D721Med (cell line): ENCODE results near the gene BORCS5.
"Not testable (repeated sequence)": the region's sequence is repeated elsewhere in the genome, so short reads cannot be mapped to it uniquely, and the experiment has no call there.

ENCODE experiments used
- DNase-seq: peaks from one replicate; pipeline ENCODE4 v3.0.0; 2011; ENCODE audit warnings: low spot score; ENCODE audit not compliant: insufficient read length
- FAIRE-seq: peaks from 2 replicates; lab custom pipeline; 2011; peaks lifted over from hg19 to GRCh38; lab: Jason Lieb, UNC
- TF ChIP-seq, protein P1 (sequence below): IDR thresholded peaks from 2 replicates; pipeline ENCODE4 v1.5.1; 2012; ENCODE audit warnings: mild to moderate bottlenecking, control low read depth; ENCODE audit not compliant: insufficient read depth; ENCODE audit errors: missing control alignments

BORCS5 gene

DNA sequence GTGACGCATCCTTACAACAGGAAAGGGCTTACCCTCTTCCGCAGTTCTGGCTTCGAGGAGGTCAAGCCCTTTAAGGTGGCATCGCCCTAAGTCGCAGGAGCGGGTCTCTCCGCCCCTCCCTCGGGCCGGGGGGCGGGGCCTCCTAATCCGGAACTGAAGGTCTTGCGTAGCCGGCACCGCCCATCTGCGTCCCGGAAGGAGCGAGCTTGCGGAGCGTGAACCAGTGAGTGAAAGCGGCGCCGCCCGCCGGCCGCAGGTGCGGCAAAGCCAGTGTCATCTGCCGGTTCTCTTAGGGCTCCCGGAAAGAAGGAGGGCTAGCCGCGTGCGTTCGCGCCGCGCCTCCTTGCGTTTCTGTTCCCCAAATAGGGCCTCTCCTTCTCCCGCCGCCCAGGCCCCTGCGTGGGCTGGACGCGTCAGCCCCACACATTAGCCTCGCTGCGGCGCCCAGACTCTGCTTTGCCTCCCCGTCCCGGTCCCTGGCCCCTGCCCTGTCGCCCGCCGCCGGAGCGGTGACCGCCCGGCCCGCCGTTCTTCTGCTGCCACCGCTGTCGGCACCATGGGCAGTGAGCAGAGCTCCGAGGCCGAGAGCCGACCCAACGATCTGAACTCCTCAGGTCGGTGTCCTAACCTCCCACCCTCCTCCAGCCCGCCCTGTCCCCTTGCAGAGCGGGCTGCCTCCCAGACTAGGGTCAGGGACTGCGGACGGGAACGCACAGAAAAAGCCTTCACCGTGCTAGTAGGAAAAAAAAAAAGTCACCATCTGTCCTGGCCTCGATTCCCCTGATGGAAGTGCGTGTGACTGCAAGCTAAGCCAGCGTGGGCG is at the start of gene BORCS5:
BORCS5 (plus strand) TSS at position 183 of the 823 bp plus-strand sequence; CDS start at position 557, 374 bp downstream.
- TF ChIP-seq, protein P1, sequence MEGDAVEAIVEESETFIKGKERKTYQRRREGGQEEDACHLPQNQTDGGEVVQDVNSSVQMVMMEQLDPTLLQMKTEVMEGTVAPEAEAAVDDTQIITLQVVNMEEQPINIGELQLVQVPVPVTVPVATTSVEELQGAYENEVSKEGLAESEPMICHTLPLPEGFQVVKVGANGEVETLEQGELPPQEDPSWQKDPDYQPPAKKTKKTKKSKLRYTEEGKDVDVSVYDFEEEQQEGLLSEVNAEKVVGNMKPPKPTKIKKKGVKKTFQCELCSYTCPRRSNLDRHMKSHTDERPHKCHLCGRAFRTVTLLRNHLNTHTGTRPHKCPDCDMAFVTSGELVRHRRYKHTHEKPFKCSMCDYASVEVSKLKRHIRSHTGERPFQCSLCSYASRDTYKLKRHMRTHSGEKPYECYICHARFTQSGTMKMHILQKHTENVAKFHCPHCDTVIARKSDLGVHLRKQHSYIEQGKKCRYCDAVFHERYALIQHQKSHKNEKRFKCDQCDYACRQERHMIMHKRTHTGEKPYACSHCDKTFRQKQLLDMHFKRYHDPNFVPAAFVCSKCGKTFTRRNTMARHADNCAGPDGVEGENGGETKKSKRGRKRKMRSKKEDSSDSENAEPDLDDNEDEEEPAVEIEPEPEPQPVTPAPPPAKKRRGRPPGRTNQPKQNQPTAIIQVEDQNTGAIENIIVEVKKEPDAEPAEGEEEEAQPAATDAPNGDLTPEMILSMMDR = peak; percentile 16
- DNase-seq (peak; percentile 57), FAIRE-seq (no peak)

DNA sequence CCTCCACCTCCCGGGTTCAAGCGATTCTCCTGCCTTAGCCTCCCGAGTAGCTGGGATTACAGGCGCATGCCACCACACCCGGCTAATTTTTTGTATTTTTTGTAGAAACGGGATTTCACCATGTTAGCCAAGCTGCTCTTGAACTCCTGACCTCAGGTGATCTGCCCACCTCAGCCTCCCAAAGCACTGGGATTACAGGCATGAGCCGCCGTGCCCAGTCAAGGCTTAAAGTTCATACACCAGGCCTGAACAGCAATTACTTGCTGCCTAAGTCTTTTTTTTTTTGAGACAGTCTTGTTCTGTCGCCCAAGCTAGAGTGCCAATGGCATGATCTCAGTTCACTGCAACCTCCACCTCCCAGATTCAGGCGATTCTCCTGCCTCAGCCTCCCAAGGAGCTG is 46.2 kb upstream of the BORCS5 start:
- FAIRE-seq, DNase-seq: not testable (repeated sequence)

DNA sequence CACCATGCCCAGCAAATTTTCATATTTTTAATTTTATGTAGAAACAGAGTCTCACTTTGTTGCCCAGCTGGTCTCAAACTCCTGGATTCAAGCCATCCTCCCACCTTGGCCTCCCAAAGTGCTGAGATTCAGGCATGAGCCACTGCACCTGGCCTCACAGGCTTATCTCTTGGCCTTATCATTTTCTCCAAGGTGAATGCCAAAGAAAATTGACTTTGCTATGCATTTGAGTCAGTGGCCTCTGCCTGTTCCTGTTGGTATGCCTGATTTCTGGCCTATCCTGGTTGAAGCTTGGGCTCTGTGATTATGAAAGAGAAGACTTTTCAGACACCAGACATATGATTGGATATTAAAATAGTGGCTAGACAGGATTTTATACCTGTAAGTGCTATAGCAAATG is 41.0 kb upstream of the BORCS5 start:
- TF ChIP-seq, protein P1 = no peak
- DNase-seq (no peak), FAIRE-seq (no peak)

DNA sequence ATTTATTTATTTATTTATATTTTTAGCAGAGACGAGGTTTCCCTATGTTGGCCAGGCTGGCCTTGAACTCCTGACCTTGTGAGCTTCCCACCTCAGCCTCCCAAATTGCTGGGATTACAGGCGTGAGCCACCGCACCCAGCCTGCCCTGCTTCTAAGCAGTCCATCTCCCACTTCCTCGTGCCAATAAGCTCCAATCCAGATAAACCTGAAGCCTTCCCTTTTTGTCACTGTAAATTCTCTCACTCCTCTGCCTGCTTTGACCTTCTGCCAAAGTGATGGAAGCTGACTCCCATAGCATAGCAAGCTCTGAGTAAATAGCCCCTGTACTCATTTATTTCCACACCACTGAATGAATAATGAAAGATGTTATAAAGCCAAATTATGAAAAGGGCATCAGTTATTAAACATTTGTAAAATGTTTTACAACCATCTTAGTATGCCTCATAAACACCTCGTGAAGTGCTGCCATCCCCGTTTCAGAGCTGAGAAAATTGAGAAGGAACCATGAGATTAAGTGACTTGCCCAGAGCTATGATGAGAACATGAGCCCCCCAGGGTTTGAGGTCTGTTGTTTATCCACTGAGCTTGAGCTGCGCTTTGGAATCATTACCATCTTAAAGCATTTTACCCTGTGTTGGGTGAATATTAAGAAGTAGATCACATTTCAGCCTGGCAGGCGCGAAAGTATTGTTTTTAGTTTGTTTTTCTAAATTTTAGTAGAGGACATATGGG is 37.3 kb upstream of the BORCS5 start:
- TF ChIP-seq, protein P1 = no peak
- no peak for FAIRE-seq
- DNase-seq = no peak

DNA sequence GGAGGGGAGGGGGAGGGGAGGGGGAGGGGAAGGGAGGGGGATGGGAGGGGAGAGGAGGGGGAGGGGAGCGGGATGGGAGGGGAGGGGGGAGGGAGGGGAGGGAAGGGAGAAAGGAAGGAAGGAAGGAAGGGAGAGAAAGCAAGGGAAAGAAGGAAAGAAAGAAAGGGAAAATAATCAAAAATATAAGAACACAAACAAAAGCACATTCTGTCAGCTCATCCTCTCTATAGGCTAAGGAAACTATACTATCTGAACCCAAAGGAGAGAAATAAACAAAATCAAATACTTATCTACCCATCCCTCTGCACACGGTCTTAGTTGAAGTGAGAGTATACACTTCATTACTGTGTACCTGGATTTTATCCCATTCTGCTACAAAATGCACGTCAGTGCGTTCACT is 33.8 kb upstream of the BORCS5 start:
- FAIRE-seq = no peak
- TF ChIP-seq, protein P1 = no peak
- DNase-seq = no peak

DNA sequence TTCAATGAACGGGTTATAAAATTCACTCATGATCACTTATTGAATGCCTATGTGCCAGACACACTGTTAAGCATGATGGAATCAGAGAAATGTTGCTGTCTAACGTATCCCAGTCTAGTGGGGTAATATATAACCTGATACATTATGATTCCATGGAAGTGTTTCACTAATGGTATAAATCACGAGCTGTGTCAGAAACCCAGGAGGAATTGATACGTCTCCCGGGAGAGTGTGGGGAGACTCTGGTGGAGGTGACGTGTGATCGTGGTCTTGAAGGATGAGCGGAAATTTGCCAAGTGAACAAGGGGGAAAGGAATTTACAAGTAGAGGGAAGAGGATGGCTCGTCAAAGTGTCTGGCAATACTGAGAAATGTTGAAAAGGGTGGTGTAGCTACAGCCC is 33.3 kb upstream of the BORCS5 start:
- TF ChIP-seq, protein P1 = no peak
- FAIRE-seq (no peak), DNase-seq (no peak)

DNA sequence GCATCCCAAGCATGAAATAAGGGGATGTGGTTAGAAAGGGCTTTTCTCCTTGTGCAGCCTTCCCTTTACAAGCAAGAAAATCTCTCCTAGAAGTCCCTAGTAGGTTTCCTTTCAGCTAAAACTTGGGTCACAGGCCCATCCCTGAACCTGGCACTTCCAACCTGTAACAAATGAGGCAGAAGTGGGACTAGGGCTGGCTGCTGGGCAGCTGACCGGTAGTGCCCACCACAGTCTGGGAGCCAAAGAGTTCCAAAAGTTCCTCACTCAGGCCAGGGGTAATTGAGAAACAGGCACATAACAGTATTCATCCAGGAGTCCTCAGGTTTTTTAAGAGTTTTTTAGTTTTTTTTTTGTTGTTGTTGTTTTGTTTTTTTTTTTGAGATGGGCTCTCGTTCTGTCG is 30.6 kb upstream of the BORCS5 start:
- TF ChIP-seq, protein P1 = no peak
- no peak for FAIRE-seq
- no peak for DNase-seq
